ENCODE data around the gene CYBA.

The CYBA gene

GRCh38 chr16:88650749-88651275 is at the start of gene CYBA:
TSS of gene CYBA (minus strand) at chr16:88651053. CDS start at chr16:88651013, 40 bp downstream.
- DNase-seq (ENCODE audit: low spot score) = peak; percentile 83

- DNase-seq (ENCODE audit: low spot score) = no peak
Observed at GRCh38 chr16:88700322-88700635, 49.4 kb upstream of the CYBA start.

GRCh38 chr16:88699180-88699579 is 48.3 kb upstream of the CYBA start:
- DNase-seq (ENCODE audit: low spot score) = no peak

DNA sequence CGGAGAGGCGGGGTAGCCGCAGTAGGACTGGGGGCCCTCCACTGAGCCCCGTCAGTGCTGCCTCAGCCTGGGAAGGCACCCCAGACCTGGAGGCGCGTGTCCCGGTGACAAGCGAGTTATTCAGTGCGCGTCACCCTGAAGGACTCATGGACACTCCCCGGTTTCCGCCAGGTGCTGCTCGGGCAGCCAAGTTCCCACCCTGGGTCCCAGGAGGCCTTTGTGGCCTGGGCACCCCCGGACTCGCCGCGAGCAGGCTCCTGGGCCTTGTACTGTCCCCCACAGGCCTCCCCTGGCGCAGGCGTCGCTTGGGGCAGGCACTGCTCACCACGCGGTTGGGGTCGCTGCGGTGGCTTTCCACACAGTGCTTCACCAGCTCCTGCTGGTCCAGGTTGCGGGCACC is 47.8 kb upstream of the CYBA start:
- DNase-seq (ENCODE audit: low spot score) = no peak

DNA sequence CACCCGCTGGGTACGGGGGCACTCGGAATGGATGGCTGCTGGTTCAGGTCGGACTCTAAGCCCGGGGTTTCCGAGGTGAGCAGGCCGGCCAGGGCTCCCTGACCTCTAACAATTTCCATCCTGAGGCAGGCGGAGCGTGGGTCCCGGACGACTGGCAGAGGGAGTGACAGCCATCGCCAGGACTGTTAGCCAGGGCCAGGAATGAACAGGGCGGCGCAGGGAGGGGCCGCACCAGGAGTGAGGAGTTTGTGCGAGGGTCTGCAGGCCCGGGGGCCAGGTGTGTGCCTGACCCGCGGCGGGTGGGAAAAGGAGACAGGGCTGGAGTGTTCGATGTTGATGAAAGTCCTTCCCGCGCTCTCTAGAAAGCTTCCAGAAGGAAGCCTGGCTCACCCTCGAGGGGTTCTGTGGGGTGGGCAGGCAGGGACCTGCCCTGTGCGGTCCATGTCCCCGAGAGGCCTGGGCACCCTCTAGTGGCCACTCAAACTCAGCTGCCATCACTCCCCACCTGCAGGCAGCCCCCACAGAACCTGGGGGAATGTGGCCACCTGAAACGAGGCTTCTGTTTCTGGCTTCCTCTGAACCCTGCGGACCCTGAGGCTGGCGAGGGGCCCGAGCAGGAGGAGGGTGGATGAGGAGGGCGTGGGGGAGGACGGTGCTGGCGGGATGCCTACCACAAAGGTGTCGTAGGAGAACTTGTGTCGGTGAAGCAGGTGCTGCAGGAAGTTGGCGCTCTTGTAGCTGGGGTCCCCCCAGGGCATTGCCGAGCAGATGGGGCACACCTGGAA is 47.2 kb upstream of the CYBA start:
- peak; percentile 22 for DNase-seq (ENCODE audit: low spot score)

GRCh38 chr16:88697116-88697830 is 46.4 kb upstream of the CYBA start:
- DNase-seq (ENCODE audit: low spot score) = no peak

DNA sequence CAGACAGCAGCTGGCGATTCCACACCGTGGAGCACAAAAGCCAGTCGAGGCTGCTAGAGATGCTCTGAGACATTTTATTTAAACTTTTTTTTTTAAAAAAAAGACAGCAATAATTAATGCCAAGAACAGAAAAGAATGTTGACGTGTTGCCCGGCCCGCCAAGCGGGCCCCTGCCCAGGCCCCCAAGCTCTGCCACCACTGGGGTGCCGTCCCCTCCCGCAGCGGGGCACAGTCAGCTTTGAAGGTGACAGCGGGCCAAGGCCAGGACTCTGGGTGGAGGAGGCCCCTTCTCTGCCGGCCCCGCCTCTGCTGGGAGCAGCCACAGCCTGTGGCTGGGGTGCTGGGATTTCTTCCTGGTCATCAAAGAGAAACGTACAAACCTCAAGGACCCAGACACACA is 45.6 kb upstream of the CYBA start:
- no peak for DNase-seq (ENCODE audit: low spot score)

- DNase-seq (ENCODE audit: low spot score) = no peak
Observed at GRCh38 chr16:88695753-88696152, 44.9 kb upstream of the CYBA start.

GRCh38 chr16:88695218-88695617 is 44.4 kb upstream of the CYBA start:
- DNase-seq (ENCODE audit: low spot score) = no peak

- no peak for DNase-seq (ENCODE audit: low spot score)
Observed at GRCh38 chr16:88694221-88695087, 43.6 kb upstream of the CYBA start.

- DNase-seq (ENCODE audit: low spot score) = no peak
Observed at GRCh38 chr16:88693420-88694177, 42.7 kb upstream of the CYBA start.

DNA sequence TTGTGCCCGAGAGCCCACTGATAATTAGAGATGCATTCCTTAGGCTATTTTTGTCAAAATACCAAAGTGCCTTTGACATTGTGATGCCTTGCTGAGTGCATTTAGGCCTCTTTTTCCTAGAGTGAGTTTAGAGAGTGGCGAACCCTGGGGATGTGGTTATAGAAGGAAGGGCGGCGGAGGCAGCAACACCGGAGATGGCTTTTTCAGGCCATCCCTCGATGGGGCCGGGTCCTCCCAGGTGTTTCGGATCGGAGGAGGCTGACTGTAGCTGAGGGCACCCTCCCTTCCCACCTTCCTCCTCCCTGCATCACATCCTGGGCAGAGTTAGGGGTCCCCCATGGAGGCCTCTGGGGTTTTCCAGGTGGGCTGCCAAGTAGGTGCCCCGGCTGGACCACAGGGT is 42.0 kb upstream of the CYBA start:
- DNase-seq (ENCODE audit: low spot score) = no peak

- peak; percentile 60 for DNase-seq (ENCODE audit: low spot score)
Observed at GRCh38 chr16:88691924-88692560, 41.2 kb upstream of the CYBA start.

GRCh38 chr16:88691129-88691813 is 40.4 kb upstream of the CYBA start:
- no peak for DNase-seq (ENCODE audit: low spot score)

DNA sequence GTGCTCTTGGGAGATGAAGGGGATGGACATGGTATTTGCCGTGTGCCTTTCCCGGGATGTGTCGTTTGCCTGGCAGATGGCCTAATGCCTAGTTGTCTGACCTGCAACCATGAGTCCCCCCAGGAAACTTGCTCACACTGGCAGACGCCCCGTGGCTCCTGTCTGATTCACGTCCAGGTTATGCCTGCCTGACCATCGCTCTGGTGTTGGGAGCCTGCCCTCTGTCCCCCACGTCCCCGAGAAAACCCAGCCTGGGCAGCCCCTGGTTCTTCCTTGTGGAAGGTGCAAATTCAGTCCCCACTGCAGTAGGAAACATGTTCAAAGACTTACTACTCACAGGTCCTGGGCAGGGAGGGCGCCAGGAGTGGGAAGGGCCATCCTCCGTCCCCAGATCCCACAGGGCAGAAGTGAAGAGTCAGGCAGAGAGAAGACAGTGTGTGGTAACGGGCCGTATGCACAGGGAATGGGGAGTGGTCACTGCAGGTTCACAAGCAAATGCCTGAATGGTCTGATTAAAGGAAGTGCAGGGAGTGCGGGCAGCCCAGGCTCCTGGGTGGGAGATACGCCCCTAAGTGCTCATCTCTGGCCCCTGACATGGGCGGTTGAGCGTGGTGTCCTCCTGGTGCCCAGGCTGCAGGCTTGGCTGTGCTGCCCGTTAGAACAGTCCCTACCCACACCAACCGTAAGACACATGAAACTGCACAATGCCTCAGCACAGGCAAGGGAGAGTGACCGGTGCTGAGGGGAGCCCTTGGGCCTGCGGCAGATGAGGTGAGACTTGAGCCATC is 39.7 kb upstream of the CYBA start:
- DNase-seq (ENCODE audit: low spot score) = no peak

- DNase-seq (ENCODE audit: low spot score) = no peak
Observed at GRCh38 chr16:88688013-88688778, 37.3 kb upstream of the CYBA start.

DNA sequence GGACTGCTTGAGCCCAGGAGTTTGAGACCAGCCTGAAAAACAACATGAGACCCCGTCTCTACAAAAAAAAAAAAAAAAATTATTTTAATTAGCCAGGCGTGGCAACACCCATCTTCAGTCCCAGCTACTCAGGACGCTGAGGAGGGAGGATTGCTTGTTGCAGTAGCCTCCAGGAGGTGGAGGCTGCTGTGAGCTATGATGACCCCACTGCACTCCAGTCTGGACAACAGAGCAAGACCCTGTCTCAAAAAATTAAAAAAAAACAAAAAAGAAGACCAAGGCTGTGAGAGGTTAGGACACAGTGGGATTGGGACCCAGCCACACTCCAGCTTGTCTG is 36.8 kb upstream of the CYBA start:
- DNase-seq (ENCODE audit: low spot score) = no peak

GRCh38 chr16:88687254-88687576 is 36.4 kb upstream of the CYBA start:
- no peak for DNase-seq (ENCODE audit: low spot score)

All from CD4-positive, alpha-beta T cell treated with Interleukin-15 for 4 hours (primary cell).